Osteoblast (primary cell): ENCODE measurements around the gene TTYH3. TPM values are rescaled to one million over a fixed set of nuclear protein-coding genes. Genes with fewer than 3 reads are reported as not detected.
"Not testable (repeated sequence)": the region's sequence is repeated elsewhere in the genome, so short reads cannot be mapped to it uniquely, and the experiment has no call there.

Source experiments
- DNase-seq: peaks from one replicate; pipeline ENCODE4 v3.0.0; 2011; ENCODE audit warnings: low spot score, mixed read lengths; ENCODE audit not compliant: insufficient read length; ENCODE audit errors: missing footprints
- H2AFZ ChIP-seq: 2 replicates; pipeline ENCODE4 v1.6.0; 2011; ENCODE audit warnings: mild to moderate bottlenecking, low read length
- H3K27ac ChIP-seq: 2 replicates; pipeline ENCODE4 v1.5.1; 2011; ENCODE audit warnings: mild to moderate bottlenecking, low read depth, low read length, moderate library complexity
- H3K27me3 ChIP-seq: 2 replicates; pipeline ENCODE4 v1.6.0; 2012; ENCODE audit warnings: mild to moderate bottlenecking, control low read depth, inconsistent platforms, low read length, moderate library complexity; ENCODE audit not compliant: insufficient read depth
- H3K36me3 ChIP-seq: 2 replicates; pipeline ENCODE4 v1.5.1; 2011; ENCODE audit warnings: mild to moderate bottlenecking, low read length, control low read depth, moderate library complexity; ENCODE audit not compliant: insufficient read depth
- H3K4me1 ChIP-seq: 2 replicates; pipeline ENCODE4 v1.5.1; 2011; ENCODE audit warnings: mild to moderate bottlenecking, low read length, control low read depth, moderate library complexity; ENCODE audit not compliant: insufficient read depth
- H3K4me2 ChIP-seq: 2 replicates; pipeline ENCODE4 v1.6.0; 2011; ENCODE audit warnings: mild to moderate bottlenecking, low read length; ENCODE audit not compliant: insufficient read depth
- H3K4me3 ChIP-seq: fragments of 200-600 bp; sonication (generic); 3 replicates; pipeline ENCODE4 v1.5.1; 2012; ENCODE audit warnings: mild to moderate bottlenecking, low read length, inconsistent platforms; ENCODE audit not compliant: insufficient read depth
- H3K79me2 ChIP-seq: 2 replicates; pipeline ENCODE4 v1.6.0; 2012; ENCODE audit warnings: mild to moderate bottlenecking, low read length, control low read depth, inconsistent platforms; ENCODE audit not compliant: insufficient read depth
- H3K9me3 ChIP-seq: 2 replicates; pipeline ENCODE4 v1.5.1; 2011; ENCODE audit warnings: low read depth, low read length, control low read depth
- H4K20me1 ChIP-seq: 2 replicates; pipeline ENCODE4 v1.6.0; 2012; ENCODE audit warnings: mild to moderate bottlenecking, low read length, control low read depth; ENCODE audit not compliant: insufficient read depth
- CTCF ChIP-seq: IDR thresholded peaks from 2 replicates; pipeline ENCODE4 v1.5.1; 2011; ENCODE audit warnings: mild to moderate bottlenecking, low read depth, low read length, moderate library complexity; ENCODE audit errors: extremely low read depth
- total RNA-seq: library from RNA; depleted of rRNA; stranded (reverse); fragments of >200 nt; gene quantifications from 2 replicates; pipeline ENCODE4 v1.2.3, GENCODE V29; 2012

The TTYH3 gene
- total RNA-seq, 1 donor: 29.0 TPM

GRCh38 chr7:2675256-2675764 lies 43.5 kb downstream of the TTYH3 start:
- H3K4me2 ChIP-seq: no peak overlapping the region
- H3K4me3 ChIP-seq: no peak overlapping the region
- no peak for TF ChIP-seq CTCF
- no peaks in the 10 kb centered on the region for H3K27me3 ChIP-seq
- H2AFZ ChIP-seq: no peak overlapping the region
- no peak overlapping the region for H3K27ac ChIP-seq
- no peaks in the 10 kb centered on the region for H3K4me1 ChIP-seq
- H3K79me2 ChIP-seq: no peaks in the 10 kb centered on the region
- H4K20me1 ChIP-seq: no peaks in the 10 kb centered on the region
- no peaks in the 10 kb centered on the region for H3K36me3 ChIP-seq
- peaks cover 3% of the 10 kb centered on the region for H3K9me3 ChIP-seq
- DNase-seq: no peak

- not testable (repeated sequence) for H2AFZ ChIP-seq, H3K9me3 ChIP-seq, H3K27ac ChIP-seq, H3K27me3 ChIP-seq, H3K36me3 ChIP-seq, H3K4me2 ChIP-seq, H4K20me1 ChIP-seq, H3K79me2 ChIP-seq, DNase-seq, H3K4me1 ChIP-seq, H3K4me3 ChIP-seq
Measured at GRCh38 chr7:2676576-2676975, 44.8 kb downstream of the TTYH3 start.

GRCh38 chr7:2678454-2678853 lies 46.7 kb downstream of the TTYH3 start:
- H2AFZ ChIP-seq, DNase-seq, H3K36me3 ChIP-seq, H4K20me1 ChIP-seq, H3K79me2 ChIP-seq, H3K4me2 ChIP-seq, H3K27me3 ChIP-seq, H3K9me3 ChIP-seq, H3K4me1 ChIP-seq, H3K27ac ChIP-seq, H3K4me3 ChIP-seq: not testable (repeated sequence)

GRCh38 chr7:2679135-2680127 lies 47.6 kb downstream of the TTYH3 start:
- DNase-seq, H3K4me1 ChIP-seq, H3K27ac ChIP-seq, H2AFZ ChIP-seq, H3K4me2 ChIP-seq, H3K9me3 ChIP-seq, H3K4me3 ChIP-seq, H3K27me3 ChIP-seq, H4K20me1 ChIP-seq, H3K79me2 ChIP-seq, H3K36me3 ChIP-seq: not testable (repeated sequence)

- no peak for TF ChIP-seq CTCF
- no peaks in the 10 kb centered on the region for H3K4me1 ChIP-seq
- H3K4me3 ChIP-seq: no peak overlapping the region
- no peaks in the 10 kb centered on the region for H3K27me3 ChIP-seq
- DNase-seq: no peak
- no peak overlapping the region for H2AFZ ChIP-seq
- H3K79me2 ChIP-seq: no peaks in the 10 kb centered on the region
- H3K27ac ChIP-seq: no peak overlapping the region
- H4K20me1 ChIP-seq: no peaks in the 10 kb centered on the region
- H3K4me2 ChIP-seq: no peak overlapping the region
- no peaks in the 10 kb centered on the region for H3K36me3 ChIP-seq
- H3K9me3 ChIP-seq: peaks cover 3% of the 10 kb centered on the region
Measured at GRCh38 chr7:2680256-2680655, 48.5 kb downstream of the TTYH3 start.
